ENCODE results near the gene NDUFA8. TPM values are rescaled to one million over a fixed set of nuclear protein-coding genes. Genes with fewer than 3 reads are reported as not detected.

The NDUFA8 gene
- total RNA-seq, 3 donors from 2014 or later: 30.4 to 37.5 (median 30.5) TPM

GRCh38 chr9:122097679-122098315 lies 61.8 kb downstream of the NDUFA8 start:
- intact Hi-C loops (cut with DNase I; ENCODE audit: low total_unique reads): no loop called here
- Histone ChIP-seq H3K4me3 (no peak overlapping the region), H3K27me3 (no peaks in the 10 kb centered on the region), H3K4me1 (no peaks in the 10 kb centered on the region), H3K9me3 (no peaks in the 10 kb centered on the region), H3K27ac (no peak overlapping the region), H3K36me3 (no peaks in the 10 kb centered on the region)
- no peak for DNase-seq (ENCODE audit: low spot score in 2 of 2)
- TF ChIP-seq POLR2AphosphoS5 (IDR thresholded peaks at IDR 0.05) (no peak), POLR2A (IDR thresholded peaks at IDR 0.05) (no peak), CTCF (IDR thresholded peaks at IDR 0.05) (no peak)

GRCh38 chr9:122096620-122097415 lies 62.8 kb downstream of the NDUFA8 start:
- DNase-seq (ENCODE audit: low spot score in 2 of 2): no peak
- no peak overlapping the region for H3K27ac ChIP-seq
- no peak overlapping the region for H3K4me3 ChIP-seq
- intact Hi-C loops (cut with DNase I; ENCODE audit: low total_unique reads): no loop called here
- no peaks in the 10 kb centered on the region for H3K36me3 ChIP-seq
- peaks cover 0 to 5% of the 10 kb centered on the region in 2 donors for H3K4me1 ChIP-seq
- TF ChIP-seq CTCF (IDR thresholded peaks at IDR 0.05): no peak
- no peak for TF ChIP-seq POLR2A (IDR thresholded peaks at IDR 0.05)
- no peak for TF ChIP-seq POLR2AphosphoS5 (IDR thresholded peaks at IDR 0.05)
- no peaks in the 10 kb centered on the region for H3K27me3 ChIP-seq
- H3K9me3 ChIP-seq: no peaks in the 10 kb centered on the region

- H3K4me1 ChIP-seq: peaks cover 0 to 8% of the 10 kb centered on the region in 2 donors
- H3K36me3 ChIP-seq: no peaks in the 10 kb centered on the region
- H3K9me3 ChIP-seq: no peaks in the 10 kb centered on the region
- no peak for DNase-seq (ENCODE audit: low spot score in 2 of 2)
- no peak overlapping the region for H3K4me3 ChIP-seq
- peak; percentile 27 to 40 (median 27) for TF ChIP-seq CTCF (IDR thresholded peaks at IDR 0.05)
- no peak for TF ChIP-seq POLR2AphosphoS5 (IDR thresholded peaks at IDR 0.05)
- TF ChIP-seq POLR2A (IDR thresholded peaks at IDR 0.05): no peak
- no peaks in the 10 kb centered on the region for H3K27me3 ChIP-seq
- H3K27ac ChIP-seq: no peak overlapping the region
- intact Hi-C loops (cut with DNase I; ENCODE audit: low total_unique reads): no loop called here
Measured at GRCh38 chr9:122095010-122095767, 64.4 kb downstream of the NDUFA8 start.

Other genes starting within 250 kb of the NDUFA8 start
- gene TTLL11, start 66.5 kb downstream of the NDUFA8 start, total RNA-seq: 10 to 100 TPM in 1 of 3 donors, 1 to 10 TPM in 2; 9.0 to 12.1 (median 10.0) TPM
- gene MORN5, start 129 bp upstream of the NDUFA8 start, total RNA-seq: not detected
- 1 to 10 TPM; 1.8 to 9.8 (median 4.8) TPM for gene LHX6, start 69.2 kb upstream of the NDUFA8 start, total RNA-seq
- gene RBM18, start 105.1 kb upstream of the NDUFA8 start, total RNA-seq: 10 to 100 TPM; 10.4 to 20.9 (median 13.4) TPM
- 10 to 100 TPM; 32.5 to 55.3 (median 44.9) TPM for gene MRRF, start 105.1 kb upstream of the NDUFA8 start, total RNA-seq
- 1 to 10 TPM; 2.6 to 8.0 (median 4.5) TPM for gene PTGS1, start 211.2 kb upstream of the NDUFA8 start, total RNA-seq